Suppressor macrophage treated with lipopolysaccharide for 4 hours (primary cell): Measurements from ENCODE around the gene MMEL1.

Experiments used
- DNase-seq: peaks from one replicate; pipeline ENCODE4 v3.0.0-alpha.2; 2020

Gene MMEL1

GRCh38 chr1:2540816-2541492, 91.9 kb downstream of the MMEL1 start:
- no peak for DNase-seq
